GM19328 (cell line): ENCODE measurements around the gene LRP1-AS.

Source experiments
- ATAC-seq: cut with Tn5 transposase; IDR thresholded peaks from one replicate; pipeline ENCODE4 v1.9.1; 2021; ENCODE audit warnings: mild to moderate bottlenecking, moderate library complexity; ENCODE audit not compliant: unreplicated experiment

LRP1-AS gene

DNA sequence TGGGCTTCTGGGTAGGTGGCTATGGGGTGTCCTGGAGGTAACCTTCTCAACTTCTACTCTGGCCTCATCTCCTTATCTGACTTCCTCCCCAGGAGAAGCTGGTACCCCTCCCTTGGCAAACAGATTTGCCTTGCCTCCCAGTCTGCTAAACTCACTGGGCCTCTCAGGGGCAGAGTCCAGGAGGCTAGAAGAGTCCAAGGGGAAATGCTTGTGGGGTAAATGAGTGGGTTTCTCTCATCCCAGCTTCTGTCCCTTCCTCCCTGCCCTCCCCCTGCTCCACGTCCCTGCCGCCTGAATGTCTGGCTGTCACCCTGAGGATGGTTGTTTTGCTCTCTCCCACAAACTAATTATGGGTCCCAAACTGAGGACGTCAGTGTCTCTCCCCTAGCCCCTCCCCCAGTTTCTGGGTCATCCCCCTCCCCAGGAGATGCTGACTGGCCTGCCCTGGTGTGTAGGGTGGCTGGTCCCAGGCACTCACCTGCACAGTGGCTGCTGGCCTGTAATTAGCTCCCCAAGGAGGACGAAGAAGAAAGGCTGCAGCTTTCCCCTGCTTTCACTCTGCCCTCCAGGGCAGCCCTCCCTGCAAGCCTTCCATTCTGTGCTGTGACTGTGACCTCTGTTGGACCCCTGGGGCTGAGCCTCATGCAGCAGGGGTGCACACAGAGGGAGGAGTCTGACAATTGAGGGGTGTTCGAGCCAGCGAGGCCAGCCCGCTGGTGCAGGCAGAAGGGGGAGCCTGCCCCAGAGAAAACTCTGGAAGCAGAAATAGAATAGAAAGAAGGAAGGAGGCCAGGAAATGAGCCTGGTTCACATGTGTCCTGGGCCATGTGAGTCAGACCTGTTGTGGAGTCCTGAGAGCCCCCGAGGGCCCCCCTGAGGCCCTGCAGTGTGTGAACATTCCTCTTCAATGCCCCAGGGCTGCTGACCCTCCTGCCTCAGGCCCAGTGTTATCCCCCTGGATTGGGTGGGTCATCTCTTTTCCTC, at the start of gene LRP1-AS:
TSS of gene LRP1-AS (minus strand) at position 659 of the 984 bp plus-strand sequence.
- ATAC-seq: no peak

DNA sequence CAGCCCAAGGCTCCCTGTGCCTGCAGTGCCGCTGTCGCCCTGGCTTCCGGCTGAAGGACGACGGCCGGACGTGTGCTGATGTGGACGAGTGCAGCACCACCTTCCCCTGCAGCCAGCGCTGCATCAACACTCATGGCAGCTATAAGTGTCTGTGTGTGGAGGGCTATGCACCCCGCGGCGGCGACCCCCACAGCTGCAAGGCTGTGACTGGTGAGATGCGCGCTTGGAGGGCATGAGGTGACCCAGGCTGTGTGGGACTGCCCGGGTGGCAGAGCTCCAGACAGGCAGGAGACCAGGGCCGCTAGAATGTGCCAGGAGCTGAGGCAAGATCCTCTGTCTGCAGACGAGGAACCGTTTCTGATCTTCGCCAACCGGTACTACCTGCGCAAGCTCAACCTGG, 49.5 kb upstream of the LRP1-AS start:
- ATAC-seq: no peak

DNA sequence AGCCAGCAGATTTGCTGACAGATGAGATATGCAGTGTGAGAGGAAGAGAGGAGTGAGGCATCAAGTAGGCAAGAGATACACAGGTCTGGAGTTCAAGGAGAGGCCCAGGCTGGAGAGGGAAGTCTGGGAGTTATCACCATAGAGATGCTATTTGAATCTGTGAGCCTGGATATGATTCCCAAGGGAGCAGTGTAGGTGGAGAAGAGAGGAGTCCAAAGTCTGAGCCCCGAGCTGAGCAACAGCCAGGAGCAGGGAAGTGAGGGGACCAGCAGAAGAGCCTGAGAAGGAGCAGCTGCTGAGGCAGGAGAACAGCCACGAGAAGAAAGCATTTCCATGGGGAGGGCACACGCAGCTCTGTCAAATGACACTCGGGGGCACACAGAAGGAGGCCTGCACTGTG, 49.0 kb upstream of the LRP1-AS start:
- no peak for ATAC-seq

DNA sequence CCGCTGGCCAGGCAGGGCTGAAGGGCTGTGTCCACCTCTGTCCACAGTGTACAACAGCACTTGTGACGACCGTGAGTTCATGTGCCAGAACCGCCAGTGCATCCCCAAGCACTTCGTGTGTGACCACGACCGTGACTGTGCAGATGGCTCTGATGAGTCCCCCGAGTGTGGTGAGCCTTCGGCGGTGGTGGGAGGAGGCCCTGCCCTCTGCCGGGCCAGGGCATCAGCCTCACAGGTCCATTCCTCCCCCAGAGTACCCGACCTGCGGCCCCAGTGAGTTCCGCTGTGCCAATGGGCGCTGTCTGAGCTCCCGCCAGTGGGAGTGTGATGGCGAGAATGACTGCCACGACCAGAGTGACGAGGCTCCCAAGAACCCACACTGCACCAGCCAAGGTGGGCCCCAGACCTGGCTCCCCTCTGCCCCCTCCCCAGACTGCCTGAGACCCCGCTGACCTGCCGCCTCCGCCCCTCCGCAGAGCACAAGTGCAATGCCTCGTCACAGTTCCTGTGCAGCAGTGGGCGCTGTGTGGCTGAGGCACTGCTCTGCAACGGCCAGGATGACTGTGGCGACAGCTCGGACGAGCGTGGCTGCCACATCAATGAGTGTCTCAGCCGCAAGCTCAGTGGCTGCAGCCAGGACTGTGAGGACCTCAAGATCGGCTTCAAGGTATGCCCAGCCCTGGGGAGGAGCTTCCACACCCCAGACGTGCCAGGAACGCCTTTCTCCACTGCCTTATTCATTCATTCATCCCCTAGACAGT, 48.4 kb upstream of the LRP1-AS start:
- ATAC-seq: no peak

DNA sequence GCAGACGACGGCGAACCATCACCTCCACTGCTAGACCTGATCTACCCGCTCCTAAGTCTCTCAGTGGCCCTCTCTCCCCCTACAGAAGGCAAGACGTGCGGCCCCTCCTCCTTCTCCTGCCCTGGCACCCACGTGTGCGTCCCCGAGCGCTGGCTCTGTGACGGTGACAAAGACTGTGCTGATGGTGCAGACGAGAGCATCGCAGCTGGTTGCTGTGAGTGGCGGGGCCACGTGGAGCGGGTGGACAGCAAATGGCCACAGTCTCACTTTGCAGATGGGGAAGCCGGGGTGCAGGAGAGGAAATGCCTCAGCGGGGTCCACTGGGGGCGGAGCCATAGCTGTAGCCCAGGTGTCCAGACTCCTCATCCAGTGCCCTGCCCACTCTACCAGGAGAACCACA, 47.8 kb upstream of the LRP1-AS start:
- no peak for ATAC-seq

DNA sequence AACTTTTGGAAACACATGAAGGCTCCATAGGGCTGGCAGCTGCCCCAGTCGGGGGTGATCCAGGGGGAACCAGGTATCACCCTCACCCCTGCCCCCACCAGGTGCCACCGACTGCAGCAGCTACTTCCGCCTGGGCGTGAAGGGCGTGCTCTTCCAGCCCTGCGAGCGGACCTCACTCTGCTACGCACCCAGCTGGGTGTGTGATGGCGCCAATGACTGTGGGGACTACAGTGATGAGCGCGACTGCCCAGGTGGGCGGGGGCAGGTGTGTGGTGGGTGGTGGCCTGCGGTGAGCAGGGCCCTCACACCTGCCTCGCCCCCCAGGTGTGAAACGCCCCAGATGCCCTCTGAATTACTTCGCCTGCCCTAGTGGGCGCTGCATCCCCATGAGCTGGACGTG, 46.8 kb upstream of the LRP1-AS start:
- ATAC-seq: no peak

DNA sequence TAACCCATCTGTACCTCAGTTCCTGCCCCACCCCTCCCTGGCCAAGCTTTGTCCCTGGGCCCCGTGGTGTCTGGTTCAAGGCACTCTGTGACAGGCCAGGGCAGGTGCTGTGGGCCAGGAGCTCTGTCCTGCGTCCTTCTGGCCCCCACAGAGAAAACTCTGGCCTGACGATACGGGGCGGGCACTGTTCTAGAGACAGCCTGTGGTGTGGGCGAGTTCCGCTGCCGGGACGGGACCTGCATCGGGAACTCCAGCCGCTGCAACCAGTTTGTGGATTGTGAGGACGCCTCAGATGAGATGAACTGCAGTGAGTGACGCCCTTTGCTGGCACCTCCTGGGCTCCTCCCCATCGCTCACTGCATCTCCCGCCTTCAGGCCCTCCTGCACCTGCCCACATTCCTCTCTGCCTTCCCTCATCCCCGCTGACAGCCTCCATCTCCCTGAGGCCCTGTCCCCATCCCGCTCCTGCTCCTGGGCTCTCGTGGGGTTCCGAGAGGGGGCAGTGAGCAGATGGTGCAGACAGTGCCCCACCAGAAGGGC, 46.4 kb upstream of the LRP1-AS start:
- ATAC-seq: no peak

DNA sequence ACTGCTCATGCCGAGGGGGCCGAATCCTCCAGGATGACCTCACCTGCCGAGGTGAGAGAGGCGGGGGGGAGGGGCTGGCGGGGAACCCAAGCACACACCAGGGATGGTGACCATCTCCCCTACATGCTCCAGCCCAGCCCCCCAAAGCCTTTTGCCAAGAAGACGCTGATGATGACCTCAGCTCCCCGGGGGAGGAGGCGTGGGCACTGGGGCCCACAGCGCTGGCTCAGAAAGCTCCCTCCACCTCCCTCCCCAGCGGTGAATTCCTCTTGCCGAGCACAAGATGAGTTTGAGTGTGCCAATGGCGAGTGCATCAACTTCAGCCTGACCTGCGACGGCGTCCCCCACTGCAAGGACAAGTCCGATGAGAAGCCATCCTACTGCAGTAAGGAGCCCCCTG, 45.5 kb upstream of the LRP1-AS start:
- no peak for ATAC-seq

DNA sequence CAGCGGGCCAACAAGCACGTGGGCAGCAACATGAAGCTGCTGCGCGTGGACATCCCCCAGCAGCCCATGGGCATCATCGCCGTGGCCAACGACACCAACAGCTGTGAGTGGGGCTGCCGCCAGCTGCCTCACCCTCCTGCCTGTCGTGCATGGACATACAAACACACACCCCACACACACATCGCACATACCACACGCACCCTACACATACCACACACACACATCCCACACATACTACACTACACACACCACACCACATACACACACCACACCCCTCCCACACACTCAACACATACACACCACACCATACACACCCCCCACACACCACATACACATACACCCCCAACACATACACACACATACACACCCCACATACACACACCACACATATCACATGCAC, 44.0 kb upstream of the LRP1-AS start:
- no peak for ATAC-seq

DNA sequence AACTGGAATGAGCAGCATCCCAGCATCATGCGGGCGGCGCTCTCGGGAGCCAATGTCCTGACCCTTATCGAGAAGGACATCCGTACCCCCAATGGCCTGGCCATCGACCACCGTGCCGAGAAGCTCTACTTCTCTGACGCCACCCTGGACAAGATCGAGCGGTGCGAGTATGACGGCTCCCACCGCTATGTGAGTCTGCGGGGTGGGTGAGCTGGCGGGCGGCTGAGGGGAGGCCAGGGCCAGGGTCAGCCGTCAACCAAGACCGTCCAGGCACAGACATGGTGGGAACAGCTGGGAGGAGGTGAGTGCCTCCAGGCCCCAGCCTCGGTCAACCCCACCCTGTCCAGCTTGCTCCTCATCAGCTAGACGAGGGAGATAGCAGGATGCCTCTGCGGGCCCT, 43.4 kb upstream of the LRP1-AS start:
- no peak for ATAC-seq

DNA sequence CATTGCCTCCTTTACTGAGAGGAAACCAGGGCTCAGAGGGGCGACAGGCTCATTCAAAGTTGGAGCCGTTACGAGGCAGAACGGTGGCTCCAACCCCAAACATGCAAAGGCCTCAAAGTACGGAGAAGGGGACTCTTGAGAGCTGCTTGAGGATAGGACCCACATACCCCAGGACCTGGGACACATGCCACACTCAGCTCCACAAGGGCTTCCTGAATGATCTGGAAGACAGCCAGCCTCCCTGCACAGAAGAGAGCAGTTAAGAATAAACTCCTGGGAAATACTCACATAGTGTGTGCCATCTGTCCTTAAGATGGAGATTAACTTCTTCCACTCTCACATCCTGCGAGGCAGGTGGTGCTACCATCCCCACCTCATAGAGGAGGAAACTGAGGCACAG, 42.6 kb upstream of the LRP1-AS start:
- ATAC-seq: no peak

DNA sequence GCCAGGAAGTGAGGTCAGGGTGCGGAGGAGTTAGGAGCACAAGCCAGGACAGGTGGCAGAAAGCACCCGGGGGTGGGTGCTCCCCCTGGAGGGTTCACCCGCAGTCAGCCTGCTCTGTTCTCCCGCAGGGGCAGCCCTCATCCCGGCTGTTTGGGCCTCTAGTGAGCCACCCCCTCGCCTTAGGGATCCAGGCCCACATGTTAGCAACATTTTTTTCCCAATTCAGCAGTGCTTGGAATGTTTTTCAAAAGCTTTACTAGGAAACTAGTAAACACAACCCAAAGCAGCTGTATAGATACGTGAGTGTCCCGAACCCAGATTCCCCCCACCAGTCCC, 40.6 kb upstream of the LRP1-AS start:
- ATAC-seq: no peak

DNA sequence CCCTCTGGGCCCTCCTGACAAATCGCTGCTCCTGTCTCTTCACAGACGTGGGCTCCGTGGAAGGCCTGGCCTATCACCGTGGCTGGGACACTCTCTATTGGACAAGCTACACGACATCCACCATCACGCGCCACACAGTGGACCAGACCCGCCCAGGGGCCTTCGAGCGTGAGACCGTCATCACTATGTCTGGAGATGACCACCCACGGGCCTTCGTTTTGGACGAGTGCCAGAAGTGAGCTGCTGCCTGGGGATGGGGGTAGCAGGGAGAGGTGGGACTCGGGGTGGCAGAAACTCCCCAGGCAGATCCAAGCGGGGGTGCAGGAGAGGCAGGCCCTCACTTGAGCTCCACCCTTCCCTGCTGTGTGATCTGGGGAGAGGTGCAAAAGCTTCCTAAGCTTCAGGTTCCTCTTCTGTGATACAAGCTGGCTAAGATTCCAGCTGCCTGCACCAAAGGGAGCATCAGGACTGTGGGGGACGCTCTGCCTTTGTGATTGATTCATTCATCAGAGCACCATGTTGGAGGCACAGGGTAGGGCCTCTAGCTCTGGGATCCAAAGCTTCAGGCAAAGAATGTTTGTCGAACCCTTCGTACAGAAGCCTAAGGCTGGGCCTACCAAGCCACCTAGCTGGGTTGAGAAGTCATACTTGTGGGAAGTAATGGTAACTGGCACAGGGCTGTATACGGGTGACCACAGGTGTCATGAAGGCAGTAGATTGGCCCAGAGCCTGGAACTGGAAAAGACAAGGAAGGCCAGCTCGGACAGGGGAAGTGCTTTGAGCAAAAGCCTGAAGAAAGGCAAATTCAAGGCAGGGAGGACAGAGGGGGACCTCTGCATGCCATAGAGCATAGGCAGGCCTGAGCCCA, 40.0 kb upstream of the LRP1-AS start:
- no peak for ATAC-seq

DNA sequence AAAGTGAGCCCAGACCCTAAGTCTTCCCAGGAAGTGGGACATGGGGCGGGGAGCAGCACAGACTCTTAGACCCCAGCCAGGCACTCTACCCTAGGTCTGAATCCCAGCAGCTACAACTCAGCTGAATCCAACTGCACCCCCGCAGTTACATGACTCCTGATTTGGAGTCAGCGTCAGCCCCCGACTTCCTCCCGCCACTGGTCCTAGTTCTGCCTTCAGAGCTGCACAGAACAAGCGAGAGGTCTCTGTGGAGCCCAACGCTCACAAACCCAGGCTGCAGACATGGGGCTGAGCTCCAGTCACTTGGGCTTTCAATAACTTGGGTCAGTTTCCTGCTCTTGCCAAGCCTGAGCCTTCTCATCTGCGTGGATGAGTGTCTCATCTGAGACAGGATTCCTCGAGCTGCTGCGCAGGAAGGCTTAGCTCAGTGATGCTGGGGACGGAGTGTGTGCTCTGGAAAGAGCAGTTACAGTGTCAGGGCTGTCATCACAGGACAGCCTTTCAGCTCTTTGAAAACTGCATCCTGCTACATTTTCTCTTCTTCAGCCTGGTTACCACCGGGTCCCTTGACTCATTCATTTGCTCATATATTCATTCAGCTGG, 38.6 kb upstream of the LRP1-AS start:
- no peak for ATAC-seq

DNA sequence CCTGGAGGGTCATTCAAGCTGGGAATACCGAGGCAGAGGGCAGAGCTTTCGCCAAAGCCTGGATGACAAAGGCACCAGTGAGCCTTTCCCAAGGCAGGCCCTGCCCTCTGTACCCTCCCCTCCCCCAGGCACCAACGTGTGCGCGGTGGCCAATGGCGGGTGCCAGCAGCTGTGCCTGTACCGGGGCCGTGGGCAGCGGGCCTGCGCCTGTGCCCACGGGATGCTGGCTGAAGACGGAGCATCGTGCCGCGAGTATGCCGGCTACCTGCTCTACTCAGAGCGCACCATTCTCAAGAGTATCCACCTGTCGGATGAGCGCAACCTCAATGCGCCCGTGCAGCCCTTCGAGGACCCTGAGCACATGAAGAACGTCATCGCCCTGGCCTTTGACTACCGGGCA, 38.0 kb upstream of the LRP1-AS start:
- no peak for ATAC-seq

DNA sequence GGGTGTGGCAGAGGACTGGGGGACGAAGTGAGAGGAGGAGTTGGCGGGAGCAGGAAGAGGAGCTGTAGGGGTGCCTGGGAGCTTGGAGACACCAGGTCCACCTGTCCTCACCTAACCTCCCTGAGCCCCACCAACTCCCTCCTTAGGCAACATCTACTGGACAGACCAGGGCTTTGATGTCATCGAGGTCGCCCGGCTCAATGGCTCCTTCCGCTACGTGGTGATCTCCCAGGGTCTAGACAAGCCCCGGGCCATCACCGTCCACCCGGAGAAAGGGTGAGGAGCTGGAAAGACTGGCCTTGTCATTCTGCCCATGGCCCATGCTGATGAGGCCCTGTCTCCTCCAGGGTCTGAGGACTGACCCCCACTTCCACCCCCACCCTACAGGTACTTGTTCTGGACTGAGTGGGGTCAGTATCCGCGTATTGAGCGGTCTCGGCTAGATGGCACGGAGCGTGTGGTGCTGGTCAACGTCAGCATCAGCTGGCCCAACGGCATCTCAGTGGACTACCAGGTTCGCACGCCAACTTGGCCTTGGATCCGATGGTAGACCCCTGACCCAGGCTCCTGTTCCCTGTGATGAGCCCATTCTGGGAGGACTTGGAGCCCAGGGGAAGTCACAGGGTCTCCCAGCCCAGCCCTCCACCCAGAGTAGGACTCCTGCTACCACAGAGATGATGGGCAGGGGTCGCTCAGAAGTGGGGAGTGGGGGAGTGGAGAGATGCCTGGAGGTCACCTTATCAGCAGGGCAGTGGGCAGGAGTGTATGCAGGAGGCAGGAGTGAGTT, 36.7 kb upstream of the LRP1-AS start:
- ATAC-seq: no peak

DNA sequence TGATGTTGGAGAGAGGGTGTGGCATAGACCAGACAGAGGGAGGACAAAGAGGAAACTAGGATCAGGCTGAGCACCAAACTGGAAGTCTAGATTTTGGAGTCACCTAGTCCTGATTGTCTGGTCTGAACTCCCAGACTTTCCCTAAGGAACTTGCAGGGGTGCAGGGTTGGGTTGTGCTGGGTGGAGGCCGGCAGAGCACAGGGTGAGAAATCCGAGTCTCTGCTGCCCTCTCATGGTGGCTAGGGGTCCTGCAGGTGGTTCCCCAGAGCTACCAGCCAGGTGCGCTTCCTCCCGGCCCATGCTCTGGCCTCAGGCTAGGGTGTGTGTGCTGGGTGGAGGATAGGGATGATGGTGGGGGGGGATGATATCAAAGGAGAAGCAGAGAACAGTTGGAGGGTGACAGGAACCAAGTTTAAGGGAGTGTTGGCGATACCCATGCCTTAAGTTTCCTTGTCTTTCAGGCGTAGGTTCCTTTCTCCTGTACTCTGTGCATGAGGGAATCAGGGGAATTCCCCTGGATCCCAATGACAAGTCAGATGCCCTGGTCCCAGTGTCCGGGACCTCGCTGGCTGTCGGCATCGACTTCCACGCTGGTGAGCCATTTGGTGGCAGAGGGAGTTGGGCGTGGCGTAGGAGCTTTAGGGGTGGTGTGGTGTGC, 35.6 kb upstream of the LRP1-AS start:
- ATAC-seq: peak; percentile 77

DNA sequence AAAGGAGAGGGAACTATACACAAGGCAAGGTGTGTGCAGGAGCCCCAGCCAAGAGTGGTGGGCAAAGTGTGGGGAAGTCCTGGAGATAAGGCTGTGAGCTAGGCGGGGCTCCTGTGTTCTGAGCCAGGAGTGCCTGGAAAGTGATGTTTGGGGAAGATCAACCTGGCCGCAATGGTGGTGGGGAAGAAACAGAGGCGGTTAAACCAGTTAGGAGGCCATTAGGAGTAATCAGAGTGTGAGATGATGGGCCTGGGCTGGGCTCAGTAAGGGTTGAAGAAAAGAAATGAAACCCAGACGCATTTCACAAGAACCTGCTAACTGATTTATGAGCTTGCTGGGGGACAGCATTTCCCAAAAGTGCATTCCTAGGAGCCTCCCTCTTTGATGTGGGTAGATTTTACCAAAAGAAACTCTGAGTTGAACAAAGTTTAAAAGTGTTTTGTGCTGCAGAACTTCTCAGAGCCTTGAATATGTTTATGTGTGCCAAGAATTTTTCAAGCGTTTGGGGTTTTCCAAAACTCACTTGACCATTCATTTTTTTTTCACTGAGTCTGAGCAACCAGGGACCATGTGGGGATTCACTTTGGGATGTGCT, 34.2 kb upstream of the LRP1-AS start:
- ATAC-seq: no peak

DNA sequence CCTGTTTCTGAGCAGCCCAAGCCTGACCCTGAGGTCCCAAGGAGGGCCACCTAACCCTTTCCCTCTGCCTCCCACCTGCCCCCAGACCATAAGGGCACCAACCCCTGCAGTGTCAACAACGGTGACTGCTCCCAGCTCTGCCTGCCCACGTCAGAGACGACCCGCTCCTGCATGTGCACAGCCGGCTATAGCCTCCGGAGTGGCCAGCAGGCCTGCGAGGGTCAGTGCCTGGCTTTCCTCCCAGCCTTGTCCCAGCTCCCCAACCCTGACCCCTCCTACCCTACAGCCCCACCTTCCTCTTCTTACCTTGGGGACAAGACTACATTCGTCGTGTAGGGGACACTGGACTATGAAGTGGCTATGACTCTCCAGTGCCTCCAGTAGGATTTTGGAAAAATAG, 33.7 kb upstream of the LRP1-AS start:
- no peak for ATAC-seq
